GM12874 (cell line): Measurements from ENCODE around the gene TBKBP1.

ENCODE experiments used
- TF ChIP-seq, protein P1 (sequence below): IDR thresholded peaks from 2 replicates; pipeline ENCODE4 v1.5.1; 2011; ENCODE audit warnings: low read depth, mild to moderate bottlenecking, control low read depth, low read length, moderate library complexity; ENCODE audit not compliant: insufficient read depth

Gene TBKBP1

GRCh38 chr17:47735139-47735464 is 41.1 kb downstream of the TBKBP1 start:
- TF ChIP-seq, protein P1, sequence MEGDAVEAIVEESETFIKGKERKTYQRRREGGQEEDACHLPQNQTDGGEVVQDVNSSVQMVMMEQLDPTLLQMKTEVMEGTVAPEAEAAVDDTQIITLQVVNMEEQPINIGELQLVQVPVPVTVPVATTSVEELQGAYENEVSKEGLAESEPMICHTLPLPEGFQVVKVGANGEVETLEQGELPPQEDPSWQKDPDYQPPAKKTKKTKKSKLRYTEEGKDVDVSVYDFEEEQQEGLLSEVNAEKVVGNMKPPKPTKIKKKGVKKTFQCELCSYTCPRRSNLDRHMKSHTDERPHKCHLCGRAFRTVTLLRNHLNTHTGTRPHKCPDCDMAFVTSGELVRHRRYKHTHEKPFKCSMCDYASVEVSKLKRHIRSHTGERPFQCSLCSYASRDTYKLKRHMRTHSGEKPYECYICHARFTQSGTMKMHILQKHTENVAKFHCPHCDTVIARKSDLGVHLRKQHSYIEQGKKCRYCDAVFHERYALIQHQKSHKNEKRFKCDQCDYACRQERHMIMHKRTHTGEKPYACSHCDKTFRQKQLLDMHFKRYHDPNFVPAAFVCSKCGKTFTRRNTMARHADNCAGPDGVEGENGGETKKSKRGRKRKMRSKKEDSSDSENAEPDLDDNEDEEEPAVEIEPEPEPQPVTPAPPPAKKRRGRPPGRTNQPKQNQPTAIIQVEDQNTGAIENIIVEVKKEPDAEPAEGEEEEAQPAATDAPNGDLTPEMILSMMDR = no peak

- TF ChIP-seq, protein P1 = no peak
Measured at GRCh38 chr17:47735536-47736011, 41.6 kb downstream of the TBKBP1 start.

GRCh38 chr17:47736501-47737495 is 42.8 kb downstream of the TBKBP1 start:
- TF ChIP-seq, protein P1 = no peak

DNA sequence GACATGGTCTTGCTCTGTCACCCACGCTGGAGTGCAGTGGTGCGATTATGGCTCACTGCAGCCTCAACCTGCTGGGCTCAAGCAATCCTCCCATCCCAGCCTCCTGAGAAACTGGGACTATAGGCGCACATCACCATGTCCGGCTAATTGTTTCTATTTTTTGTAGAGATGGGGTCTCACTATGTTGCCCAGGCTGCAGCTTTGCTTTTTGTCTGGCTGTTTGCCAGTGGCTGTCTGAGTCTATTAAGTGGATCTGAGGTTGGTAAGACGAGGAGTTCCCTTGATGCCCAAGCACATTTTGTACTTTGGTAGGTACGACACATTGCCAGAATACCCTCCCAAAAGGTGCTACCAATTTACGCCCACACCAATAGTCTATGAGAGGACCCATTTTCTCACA is 44.2 kb downstream of the TBKBP1 start:
- TF ChIP-seq, protein P1 = no peak

DNA sequence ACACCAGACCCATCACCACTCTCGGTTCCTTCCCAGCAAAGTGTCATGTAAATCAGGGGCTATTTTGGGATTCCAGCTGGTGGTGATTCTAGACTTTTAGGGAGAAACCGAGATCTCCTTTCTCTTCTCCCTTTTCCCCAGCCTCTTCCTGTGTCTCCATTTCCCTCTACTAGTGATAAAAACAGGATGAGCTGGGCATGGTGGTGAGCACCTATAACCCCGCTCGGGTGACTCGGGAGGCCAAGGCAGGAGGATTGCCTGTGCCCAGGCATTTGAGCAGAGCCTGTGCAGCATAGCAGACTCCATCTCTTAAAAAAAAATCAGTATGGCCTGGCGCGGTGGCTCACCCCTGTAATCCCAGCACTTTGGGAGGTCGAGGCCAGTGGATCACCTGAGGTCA is 45.2 kb downstream of the TBKBP1 start:
- TF ChIP-seq, protein P1 = no peak

DNA sequence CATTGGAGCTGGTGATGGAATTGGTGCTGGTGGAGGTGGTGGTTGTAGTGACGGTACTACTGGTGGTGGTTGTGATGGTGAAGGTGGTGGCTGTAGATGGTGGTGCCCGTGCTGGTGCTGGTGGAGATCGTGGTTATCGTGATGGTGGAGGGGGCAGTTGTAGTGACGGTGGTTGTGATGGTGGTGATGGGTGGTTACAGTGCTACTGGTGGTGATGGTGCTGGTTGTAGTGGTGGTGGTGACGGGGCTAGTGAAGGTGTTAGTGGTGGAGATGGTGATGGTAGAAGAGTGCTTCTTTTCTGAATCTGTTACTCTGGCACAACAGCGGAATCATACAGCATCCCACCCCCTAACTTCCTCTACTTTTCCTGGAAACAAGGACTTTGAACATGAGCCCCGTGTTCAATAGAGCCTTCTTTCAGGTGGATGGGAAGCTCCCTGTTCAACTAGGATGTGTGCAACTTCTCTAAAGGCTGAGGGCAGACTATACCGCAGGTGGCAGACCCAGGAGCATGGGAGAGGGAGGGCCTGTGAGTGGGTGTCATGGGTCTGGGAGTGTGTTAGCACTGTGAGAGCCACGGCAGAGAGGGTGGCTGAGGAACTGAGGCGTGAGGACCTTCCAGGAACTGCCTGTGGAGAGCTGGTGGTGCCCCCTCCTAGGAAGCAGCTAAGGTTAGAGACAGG is 47.3 kb downstream of the TBKBP1 start:
- TF ChIP-seq, protein P1 = no peak

DNA sequence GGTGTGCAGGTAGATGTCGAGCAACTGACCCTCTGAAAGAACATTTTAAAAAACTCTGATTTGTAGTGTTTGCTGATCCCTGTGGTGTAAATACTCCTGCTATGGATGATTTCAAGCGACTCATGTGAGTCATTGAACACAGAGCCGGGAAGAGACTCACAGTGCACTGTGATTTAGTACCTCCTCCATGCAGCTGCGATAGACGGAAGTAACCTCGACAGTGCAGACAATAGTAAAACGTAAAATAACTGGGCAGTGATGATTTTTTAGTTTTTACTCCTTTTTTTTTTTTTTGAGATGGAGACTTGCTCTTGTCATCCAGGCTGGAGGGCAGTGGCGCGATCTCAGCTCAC is 47.8 kb downstream of the TBKBP1 start:
- TF ChIP-seq, protein P1 = no peak
